OCI-M2 (cell line): ENCODE results near the gene POU2F3.

Experiments used
- DNase-seq: peaks from one replicate; lab custom pipeline; 2025; ENCODE audit not compliant: unreplicated experiment; lab: John Stamatoyannopoulos, UW

POU2F3 gene

GRCh38 chr11:120226242-120226641 lies 13.7 kb upstream of the POU2F3 start:
- DNase-seq = no peak

DNA sequence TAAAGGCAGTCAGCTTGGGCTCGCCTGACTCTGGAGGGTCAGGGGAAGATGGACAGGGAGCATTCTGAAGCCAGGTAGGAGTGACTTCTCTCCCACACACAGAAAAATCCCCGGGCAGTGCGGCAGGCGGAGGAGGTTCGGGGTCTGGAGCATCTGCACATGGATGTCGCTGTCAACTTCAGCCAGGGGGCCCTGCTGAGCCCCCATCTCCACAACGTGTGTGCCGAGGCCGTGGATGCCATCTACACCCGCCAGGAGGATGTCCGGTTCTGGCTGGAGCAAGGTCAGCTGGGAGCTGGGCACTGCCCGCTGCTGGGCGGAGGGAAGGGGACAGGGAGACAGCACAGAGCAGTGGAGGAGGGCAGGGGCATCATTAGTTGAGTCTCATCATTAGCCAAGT lies 13.2 kb upstream of the POU2F3 start:
- no peak for DNase-seq

GRCh38 chr11:120227228-120227852 lies 12.6 kb upstream of the POU2F3 start:
- no peak for DNase-seq

- DNase-seq = no peak
Measured at GRCh38 chr11:120228794-120229384, 11.1 kb upstream of the POU2F3 start.

DNA sequence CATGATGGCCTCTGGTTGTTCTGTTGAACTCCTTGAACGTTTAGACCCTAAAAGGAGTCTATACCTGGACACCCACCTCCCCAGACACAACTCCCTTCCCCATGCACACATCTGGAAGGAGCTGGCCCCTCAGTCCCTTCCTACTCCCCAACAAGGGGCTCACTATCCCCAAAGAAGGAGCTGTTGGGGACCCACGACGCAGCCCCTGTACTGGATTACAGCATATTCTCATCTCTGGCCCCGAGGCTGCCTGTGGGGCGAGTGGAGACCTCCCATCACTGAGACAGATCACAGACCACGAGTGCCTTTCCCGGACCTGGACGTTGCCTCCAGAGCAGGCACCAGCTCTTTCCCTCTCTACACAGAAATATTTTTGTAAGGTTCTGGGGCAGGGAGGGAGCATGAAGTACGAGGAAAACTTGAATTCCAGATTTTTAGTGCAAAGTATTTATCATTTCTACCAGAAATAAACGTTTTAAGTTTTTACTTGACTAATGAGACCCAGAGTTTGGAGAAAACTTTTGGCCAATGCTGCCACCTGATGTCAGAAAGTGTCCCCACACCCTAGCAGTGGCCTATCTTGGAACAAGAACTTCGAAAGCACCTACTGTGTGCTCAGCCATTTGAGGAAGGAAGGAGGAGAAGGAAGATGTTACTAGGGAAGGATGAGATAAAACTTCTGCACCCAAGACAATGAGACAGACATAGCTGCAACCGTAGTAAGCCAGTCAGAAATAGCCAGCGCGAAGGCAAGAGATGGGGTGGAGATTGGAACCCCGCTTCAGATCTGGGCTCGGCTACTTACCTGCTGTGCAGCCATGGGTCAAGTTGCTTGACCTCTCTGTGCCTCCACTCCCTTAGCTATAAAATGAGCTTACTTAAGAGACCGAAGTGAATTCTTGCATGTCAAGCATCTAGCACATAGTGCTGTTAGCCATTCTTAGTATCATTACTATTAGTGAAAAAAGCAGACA lies 10.2 kb upstream of the POU2F3 start:
- DNase-seq = no peak

- no peak for DNase-seq
Measured at GRCh38 chr11:120230433-120231071, 9.4 kb upstream of the POU2F3 start.

- DNase-seq = no peak
Measured at GRCh38 chr11:120231963-120232362, 8.0 kb upstream of the POU2F3 start.

GRCh38 chr11:120233207-120233803 lies 6.6 kb upstream of the POU2F3 start:
- DNase-seq = no peak

GRCh38 chr11:120235024-120235628 lies 4.8 kb upstream of the POU2F3 start:
- no peak for DNase-seq

- no peak for DNase-seq
Measured at GRCh38 chr11:120236169-120237107, 3.5 kb upstream of the POU2F3 start.

GRCh38 chr11:120238968-120239620 lies 846 bp upstream of the POU2F3 start:
- DNase-seq = no peak

DNA sequence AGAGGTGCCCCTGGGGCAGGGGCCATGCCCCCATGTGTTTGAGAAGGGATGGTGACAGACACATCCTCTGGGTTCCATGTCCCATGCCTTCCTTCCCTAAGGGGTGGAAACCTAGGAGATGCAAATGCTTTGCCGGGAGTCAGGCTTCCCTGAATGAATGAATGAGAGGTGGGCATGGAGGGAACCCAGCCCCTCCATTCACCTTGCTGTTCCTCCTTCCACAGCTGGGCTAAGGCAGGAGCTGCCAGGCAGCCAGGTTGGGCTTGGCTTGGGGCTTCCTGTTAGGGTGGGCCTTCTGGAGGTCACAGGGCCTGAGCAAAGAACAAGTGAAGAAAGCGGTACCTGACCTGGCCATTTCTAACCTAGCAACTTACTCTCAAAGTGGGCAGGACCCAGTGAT lies 926 bp downstream of the POU2F3 start:
- no peak for DNase-seq

DNA sequence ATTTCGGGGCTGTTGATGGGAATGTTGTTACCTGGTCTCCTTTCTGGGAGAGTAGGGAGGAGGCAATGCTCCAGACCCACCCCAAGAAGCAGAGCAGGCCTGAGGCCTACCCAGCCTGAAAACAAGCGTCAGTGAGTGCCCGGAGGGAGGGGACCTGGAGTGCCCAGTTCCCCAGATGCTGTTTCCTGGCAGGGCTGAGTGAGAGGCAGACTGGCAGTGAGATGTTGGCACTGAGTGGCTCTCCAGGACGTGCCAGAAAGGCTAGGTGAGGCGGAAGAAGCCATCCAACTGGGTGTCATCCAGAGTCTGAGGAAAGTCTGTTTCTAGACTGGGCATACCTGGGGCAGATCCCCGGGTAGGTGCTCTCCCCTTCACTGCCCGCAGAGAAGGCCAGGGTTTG lies 1.3 kb downstream of the POU2F3 start:
- DNase-seq = no peak

GRCh38 chr11:120243221-120243620 lies 3.3 kb downstream of the POU2F3 start:
- DNase-seq = no peak

DNA sequence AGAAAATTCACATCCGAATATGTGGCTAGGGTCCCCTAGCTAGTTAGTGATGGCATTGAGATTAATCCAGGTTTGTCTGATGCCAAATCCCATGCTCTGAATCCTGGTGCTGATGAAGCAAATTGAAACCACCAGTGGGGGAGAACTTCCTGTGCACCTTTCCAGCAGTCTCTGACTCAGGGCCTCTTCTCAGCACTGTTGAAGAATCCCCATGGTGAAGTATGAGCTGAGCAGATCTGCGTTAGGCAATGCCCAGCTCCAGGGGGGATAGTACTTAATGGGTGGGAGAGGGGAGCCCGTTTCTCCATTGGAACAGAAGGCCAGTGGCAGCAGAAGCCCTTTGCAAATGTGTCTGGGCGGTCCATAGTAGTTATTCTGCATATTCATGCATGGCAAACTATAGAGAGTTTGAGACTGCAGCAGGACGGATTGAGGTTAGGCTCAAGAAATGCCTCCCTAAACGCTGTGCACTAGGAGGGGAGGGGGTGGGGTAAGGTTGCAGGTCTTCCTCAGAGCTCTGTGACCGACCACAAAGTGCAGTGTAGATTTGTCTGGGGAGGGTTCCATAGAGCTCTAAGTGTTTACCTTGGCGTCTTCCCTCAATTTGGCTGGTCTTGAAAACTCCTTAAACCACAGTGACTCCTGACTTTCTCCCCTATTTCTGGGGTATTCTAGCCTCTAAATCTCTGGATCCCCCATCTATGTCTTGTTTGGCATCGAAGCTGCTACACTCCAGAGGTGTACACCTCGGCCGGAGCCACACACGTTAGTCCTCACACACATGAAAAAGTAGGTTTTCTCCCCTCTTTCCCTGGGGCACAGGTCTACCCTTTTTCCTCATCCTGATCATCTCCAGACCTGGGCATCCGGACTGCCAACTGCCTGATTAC lies 4.8 kb downstream of the POU2F3 start:
- DNase-seq = no peak

GRCh38 chr11:120245434-120245833 lies 5.5 kb downstream of the POU2F3 start:
- DNase-seq = no peak

- no peak for DNase-seq
Measured at GRCh38 chr11:120248551-120249278, 8.8 kb downstream of the POU2F3 start.
